ENCODE results near the gene ADARB2.

ADARB2 gene

DNA sequence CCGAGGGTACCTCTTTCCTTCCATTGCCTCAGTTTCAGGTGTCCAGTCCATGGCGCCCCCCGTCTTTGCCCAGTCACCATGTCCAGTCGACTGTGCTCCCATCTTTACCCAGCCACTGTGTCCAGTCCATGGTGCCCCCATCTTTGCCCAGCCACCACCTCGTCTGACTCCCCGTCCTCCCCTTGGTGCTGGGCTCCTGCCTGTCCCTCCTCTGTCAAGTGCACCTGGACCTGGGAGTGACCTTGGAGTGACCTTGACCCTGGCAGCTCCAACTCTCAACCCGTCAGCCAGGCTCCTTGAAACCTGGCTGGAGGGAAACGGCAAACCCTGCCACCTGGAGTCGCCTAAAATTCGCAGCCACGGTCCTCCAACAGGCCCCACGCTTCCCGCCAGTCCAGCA, 180.2 kb downstream of the ADARB2 start:
- Mint-ChIP-seq H3K27ac (no peak overlapping the region), H3K9me3 (no peaks in the 10 kb centered on the region), H3K27me3 (peaks cover 22% of the 10 kb centered on the region), H3K4me3 (no peak overlapping the region), H3K4me1 (no peaks in the 10 kb centered on the region), H3K36me3 (ENCODE audit: low read depth) (no peaks in the 10 kb centered on the region)
- ATAC-seq (no peak), DNase-seq (no peak)

DNA sequence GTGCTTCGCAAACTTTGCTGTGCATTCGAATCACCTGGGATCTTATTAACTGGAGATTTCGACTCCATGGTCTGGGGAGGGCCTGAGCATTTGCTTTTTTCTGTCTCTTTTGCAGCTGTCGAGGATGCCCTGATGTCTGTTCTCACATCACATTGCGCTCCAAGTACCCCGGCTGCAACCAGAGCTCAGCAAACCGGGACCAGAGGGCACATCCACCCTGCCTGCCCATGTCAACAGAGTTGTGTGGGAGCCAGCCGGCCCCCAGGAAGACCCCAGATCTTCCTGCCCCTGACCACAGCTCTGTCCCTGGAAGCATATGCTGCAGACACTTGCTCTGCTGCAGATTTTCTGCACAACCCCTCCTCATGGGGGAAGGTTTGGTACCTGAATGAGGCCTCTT, 180.8 kb downstream of the ADARB2 start:
- no peak overlapping the region for H3K4me3 Mint-ChIP-seq
- no peak for DNase-seq
- H3K9me3 Mint-ChIP-seq = no peaks in the 10 kb centered on the region
- ATAC-seq = no peak
- H3K36me3 Mint-ChIP-seq (ENCODE audit: low read depth) = no peaks in the 10 kb centered on the region
- no peak overlapping the region for H3K27ac Mint-ChIP-seq
- H3K4me1 Mint-ChIP-seq = no peaks in the 10 kb centered on the region
- peaks cover 19% of the 10 kb centered on the region for H3K27me3 Mint-ChIP-seq

GRCh38 chr10:1553951-1554350, 183.4 kb downstream of the ADARB2 start:
- DNase-seq = no peak
- H3K4me3 Mint-ChIP-seq = no peak overlapping the region
- no peaks in the 10 kb centered on the region for H3K4me1 Mint-ChIP-seq
- H3K36me3 Mint-ChIP-seq (ENCODE audit: low read depth) = no peaks in the 10 kb centered on the region
- ATAC-seq = no peak
- no peaks in the 10 kb centered on the region for H3K9me3 Mint-ChIP-seq
- H3K27ac Mint-ChIP-seq = no peak overlapping the region
- peaks cover 10% of the 10 kb centered on the region for H3K27me3 Mint-ChIP-seq

DNA sequence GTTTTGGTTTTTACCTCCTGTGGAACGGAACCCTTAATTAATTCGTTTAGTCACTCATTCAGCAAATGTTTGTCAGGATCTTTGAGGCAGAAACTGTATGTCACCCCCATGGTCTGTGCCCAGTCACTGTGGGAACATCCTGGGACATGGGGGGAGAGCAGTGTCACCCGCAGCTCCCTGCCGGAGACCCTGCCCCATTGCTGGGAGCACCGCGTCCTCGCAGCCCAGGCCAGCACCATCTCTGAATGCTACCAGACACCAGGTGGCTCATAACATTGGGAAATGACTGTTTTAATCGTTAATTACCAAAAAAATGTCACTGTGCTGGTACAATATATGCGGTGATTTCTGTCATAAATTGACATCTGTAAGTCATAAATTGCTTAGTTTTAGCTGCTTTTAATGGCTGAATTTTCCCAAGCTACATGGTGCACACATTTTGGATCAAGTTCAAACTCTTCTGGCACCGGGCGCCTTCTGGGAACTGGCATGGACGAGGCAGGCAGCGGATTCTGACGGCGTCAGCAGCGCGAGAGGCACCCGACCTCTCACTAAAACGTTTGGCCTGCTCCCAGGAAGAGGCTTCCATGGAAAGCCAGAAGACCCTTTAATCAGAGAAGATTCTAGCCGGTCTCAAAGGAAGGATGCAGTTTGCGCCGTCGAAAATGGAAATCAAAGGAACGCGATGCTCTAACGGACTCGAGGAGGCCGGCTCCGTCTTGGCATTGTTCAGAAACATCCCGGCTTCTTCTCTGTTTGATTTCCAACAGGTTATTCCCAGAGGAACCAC, 184.2 kb downstream of the ADARB2 start:
- ATAC-seq (no peak), DNase-seq (no peak)
- Mint-ChIP-seq H3K9me3 (peaks cover 4% of the 10 kb centered on the region), H3K4me3 (no peak overlapping the region), H3K36me3 (ENCODE audit: low read depth) (no peaks in the 10 kb centered on the region), H3K4me1 (peaks cover 3% of the 10 kb centered on the region), H3K27me3 (peaks cover 10% of the 10 kb centered on the region), H3K27ac (no peak overlapping the region)

GRCh38 chr10:1552406-1552805, 184.9 kb downstream of the ADARB2 start:
- no peaks in the 10 kb centered on the region for H3K36me3 Mint-ChIP-seq (ENCODE audit: low read depth)
- peaks cover 3% of the 10 kb centered on the region for H3K4me1 Mint-ChIP-seq
- no peak overlapping the region for H3K4me3 Mint-ChIP-seq
- ATAC-seq = no peak
- H3K27me3 Mint-ChIP-seq = peaks cover 10% of the 10 kb centered on the region
- no peak for DNase-seq
- H3K27ac Mint-ChIP-seq = no peak overlapping the region
- H3K9me3 Mint-ChIP-seq = peaks cover 4% of the 10 kb centered on the region

DNA sequence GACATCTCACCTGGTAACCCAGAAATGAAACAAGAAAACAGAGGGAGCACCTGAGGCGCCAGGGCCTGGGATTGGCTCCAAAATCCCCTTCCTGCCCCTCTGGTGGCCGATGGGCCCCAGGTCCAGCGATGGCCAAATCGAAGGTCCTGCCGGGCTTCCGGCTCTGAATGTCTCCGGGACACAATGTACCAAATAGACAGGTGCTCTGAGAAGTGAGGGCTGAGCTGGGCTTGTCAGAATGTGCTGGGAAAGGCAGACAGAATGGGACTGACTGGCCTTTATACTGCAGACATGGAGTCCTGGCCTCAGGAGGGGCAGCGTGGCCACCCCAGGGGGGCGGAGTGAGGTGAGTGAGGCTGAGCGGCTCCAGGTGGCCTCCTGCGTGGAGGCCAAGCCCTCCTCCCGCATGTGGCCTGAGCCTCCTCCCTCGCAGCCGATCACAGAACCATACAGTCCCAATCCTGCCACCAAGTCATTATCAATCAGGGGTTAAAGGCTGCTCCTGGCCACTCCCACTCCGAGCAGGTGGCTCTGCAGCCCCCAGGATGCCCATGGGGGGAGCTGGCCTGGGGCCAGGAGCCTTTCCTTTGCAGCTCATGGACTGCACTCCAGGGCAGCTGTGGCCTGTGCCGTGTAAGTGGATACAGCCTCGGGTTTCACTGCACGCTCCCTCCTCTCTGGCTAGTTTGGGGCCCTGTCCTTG, 185.5 kb downstream of the ADARB2 start:
- H3K27me3 Mint-ChIP-seq = peaks cover 6% of the 10 kb centered on the region
- peaks cover 3% of the 10 kb centered on the region for H3K4me1 Mint-ChIP-seq
- peaks cover 4% of the 10 kb centered on the region for H3K9me3 Mint-ChIP-seq
- no peak overlapping the region for H3K4me3 Mint-ChIP-seq
- DNase-seq (no peak), ATAC-seq (no peak)
- no peak overlapping the region for H3K27ac Mint-ChIP-seq
- no peaks in the 10 kb centered on the region for H3K36me3 Mint-ChIP-seq (ENCODE audit: low read depth)

- Mint-ChIP-seq H3K27ac (no peak overlapping the region), H3K4me3 (no peak overlapping the region), H3K9me3 (peaks cover 4% of the 10 kb centered on the region)
Observed at GRCh38 chr10:1550616-1551015, 186.7 kb downstream of the ADARB2 start.

DNA sequence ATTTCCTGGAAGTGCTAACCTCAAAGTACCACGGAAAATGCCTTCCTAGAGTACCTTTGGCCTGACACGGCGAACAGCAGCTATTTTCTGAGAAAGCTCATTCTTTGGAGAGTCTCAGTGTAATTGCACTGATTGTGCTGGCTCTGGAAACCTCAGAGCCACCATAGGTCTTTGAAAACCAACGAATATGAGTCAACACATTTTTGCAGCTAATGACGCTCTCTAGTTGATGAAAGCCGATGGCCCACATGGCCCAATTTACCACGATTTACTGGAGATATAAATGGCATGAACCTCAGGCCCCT, 187.1 kb downstream of the ADARB2 start:
- no peak overlapping the region for H3K27ac Mint-ChIP-seq
- ATAC-seq (no peak), DNase-seq (no peak)
- peaks cover 6% of the 10 kb centered on the region for H3K27me3 Mint-ChIP-seq
- H3K4me1 Mint-ChIP-seq = peaks cover 3% of the 10 kb centered on the region
- H3K36me3 Mint-ChIP-seq (ENCODE audit: low read depth) = no peaks in the 10 kb centered on the region
- H3K4me3 Mint-ChIP-seq = no peak overlapping the region
- H3K9me3 Mint-ChIP-seq = peaks cover 4% of the 10 kb centered on the region

More at GRCh38 chr10:1550616-1551015, 186.7 kb downstream of the ADARB2 start:
- peaks cover 3% of the 10 kb centered on the region for H3K4me1 Mint-ChIP-seq
- DNase-seq = no peak
- no peak for ATAC-seq
- H3K36me3 Mint-ChIP-seq (ENCODE audit: low read depth) = no peaks in the 10 kb centered on the region
- peaks cover 6% of the 10 kb centered on the region for H3K27me3 Mint-ChIP-seq

DNA sequence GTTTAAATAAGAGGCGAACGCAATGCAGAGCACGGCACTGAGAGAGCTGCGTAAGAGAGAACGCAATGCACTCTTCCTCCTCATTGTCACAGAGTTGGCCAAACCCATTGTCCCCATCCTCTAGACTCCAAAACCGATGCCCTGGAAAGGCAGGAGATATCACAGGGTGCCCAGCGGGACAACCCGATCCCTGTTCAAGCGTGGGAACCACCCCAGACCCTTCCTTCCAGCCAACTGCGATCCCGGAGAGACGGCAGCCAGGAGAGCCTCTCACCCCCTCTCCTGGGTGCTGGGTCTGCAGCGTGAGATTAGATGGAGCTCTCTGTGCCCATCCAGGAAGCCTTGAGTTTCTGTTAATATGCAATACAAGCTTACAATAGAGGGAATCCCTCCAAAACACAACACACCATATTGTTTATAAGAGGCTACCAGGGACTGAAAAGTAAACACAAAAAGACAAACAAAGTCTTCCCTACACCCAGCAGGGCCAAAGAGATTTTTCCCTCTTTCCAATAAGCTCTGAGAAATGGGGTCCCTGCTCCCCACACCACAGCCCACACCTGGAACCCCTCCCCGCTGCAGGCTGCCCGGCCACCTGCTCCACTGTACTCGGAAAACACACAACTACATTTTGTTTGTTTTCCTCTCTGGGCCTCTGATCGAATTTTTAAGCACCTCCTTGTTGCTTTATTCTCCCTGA, 187.6 kb downstream of the ADARB2 start:
- Mint-ChIP-seq H3K9me3 (peaks cover 4% of the 10 kb centered on the region), H3K27me3 (peaks cover 6% of the 10 kb centered on the region), H3K4me3 (no peak overlapping the region), H3K4me1 (peaks cover 3% of the 10 kb centered on the region), H3K27ac (no peak overlapping the region), H3K36me3 (ENCODE audit: low read depth) (no peaks in the 10 kb centered on the region)
- DNase-seq (no peak), ATAC-seq (no peak)

DNA sequence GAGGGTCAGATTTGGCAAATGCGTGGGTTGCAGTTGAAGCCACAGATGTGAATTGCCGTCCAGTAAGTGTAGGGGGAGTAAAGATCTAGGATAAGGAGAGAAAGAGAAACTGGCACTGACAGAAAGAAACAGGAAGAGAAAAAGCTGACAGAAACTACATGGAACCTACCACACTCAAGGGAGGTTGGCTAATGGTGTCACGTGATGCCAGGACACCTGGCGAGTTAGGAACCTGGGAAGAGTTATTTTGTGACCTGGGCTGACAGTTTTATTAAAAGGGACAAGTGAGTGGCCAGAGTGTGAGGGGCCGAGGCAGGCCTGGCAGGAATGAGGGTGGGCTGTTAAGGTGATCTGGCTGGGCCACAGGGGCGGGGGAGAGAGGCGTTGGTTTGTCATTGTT, 188.7 kb downstream of the ADARB2 start:
- no peak for DNase-seq
- Mint-ChIP-seq H3K27me3 (peaks cover 6% of the 10 kb centered on the region), H3K4me1 (peaks cover 3% of the 10 kb centered on the region), H3K36me3 (ENCODE audit: low read depth) (no peaks in the 10 kb centered on the region), H3K27ac (no peak overlapping the region), H3K4me3 (no peak overlapping the region), H3K9me3 (peaks cover 4% of the 10 kb centered on the region)
- ATAC-seq = no peak

DNA sequence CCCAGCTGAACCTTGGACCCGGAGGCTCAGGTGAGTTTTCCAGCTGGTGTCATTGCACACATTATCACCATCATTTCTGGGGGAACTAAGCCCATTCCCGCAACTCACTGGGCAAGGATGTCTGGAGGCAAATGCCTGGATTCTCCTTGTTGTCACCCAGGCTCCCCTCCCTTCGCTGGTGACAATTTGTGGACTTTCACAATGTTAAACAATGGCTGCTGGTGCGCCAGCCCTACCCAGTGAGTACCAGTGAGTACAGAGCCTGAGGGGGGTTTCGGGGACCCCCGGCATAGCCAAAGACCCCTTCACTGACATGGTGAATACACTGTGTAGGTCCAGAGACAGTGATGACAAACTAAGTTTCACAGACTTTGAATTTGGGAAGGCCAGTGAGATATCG, 189.2 kb downstream of the ADARB2 start:
- Mint-ChIP-seq H3K9me3 (peaks cover 4% of the 10 kb centered on the region), H3K4me1 (peaks cover 3% of the 10 kb centered on the region), H3K27ac (no peak overlapping the region), H3K4me3 (no peak overlapping the region), H3K27me3 (peaks cover 6% of the 10 kb centered on the region), H3K36me3 (ENCODE audit: low read depth) (no peaks in the 10 kb centered on the region)
- no peak for ATAC-seq
- DNase-seq = no peak

DNA sequence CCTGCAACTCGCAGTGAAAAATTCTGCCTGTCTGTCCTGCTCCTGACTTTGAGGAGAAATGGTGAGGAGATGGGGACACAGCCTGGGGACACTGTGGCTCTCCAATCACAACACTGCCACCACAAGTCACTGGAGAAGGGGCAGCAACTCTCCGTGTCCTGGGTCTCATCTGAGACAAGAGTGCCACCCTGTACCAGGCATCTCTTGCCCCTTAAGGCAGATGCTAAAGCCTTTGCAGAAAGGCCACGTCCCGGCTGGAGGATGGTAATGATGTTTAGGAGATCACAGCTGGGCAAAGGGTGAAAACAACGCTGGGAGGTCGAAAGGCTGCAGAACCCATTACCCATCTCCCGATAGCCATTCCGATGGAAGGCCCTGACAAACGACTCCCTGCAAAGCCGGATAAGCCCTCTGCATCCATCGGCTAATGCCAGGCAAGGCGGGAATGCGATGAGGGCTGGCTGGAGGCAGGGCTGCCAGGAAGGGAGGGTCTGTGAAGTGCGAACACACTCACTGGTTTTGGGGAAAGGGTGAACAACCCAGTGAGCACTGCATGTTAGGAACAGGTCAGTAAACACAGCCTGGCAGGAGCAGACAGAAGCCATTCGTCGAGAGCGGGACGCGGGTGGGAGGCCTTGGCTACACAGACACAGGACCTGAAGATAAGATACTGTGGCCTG, 190.8 kb downstream of the ADARB2 start:
- H3K27ac Mint-ChIP-seq = no peak overlapping the region
- ATAC-seq (no peak), DNase-seq (no peak)
- H3K36me3 Mint-ChIP-seq (ENCODE audit: low read depth) = no peaks in the 10 kb centered on the region
- H3K9me3 Mint-ChIP-seq = peaks cover 4% of the 10 kb centered on the region
- no peak overlapping the region for H3K4me3 Mint-ChIP-seq
- peaks cover 4% of the 10 kb centered on the region for H3K27me3 Mint-ChIP-seq
- H3K4me1 Mint-ChIP-seq = peaks cover 3% of the 10 kb centered on the region

DNA sequence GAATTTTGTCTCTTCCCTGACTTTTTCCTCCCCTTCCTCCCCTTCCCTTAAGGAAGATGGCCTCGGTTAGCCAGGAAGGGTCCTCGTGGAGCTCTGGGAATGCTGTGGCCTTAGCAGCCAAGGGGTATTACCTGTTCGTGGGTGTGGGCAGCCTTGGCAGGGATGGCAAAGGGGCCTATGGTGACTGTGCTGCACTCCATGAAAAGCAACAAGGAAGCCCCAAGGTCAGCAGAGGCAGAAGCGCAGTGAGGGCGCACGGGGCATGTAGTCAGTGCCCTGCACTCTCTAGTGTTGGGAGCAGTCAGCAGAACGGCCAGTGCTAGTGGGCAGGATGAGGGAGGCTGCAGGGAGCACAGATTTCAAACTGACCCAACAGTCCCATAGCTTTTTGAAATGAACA, 191.8 kb downstream of the ADARB2 start:
- ATAC-seq (no peak), DNase-seq (no peak)

GRCh38 chr10:1544929-1545328, 192.4 kb downstream of the ADARB2 start:
- Mint-ChIP-seq H3K4me3 (no peak overlapping the region), H3K4me1 (peaks cover 3% of the 10 kb centered on the region), H3K9me3 (peaks cover 4% of the 10 kb centered on the region), H3K27ac (no peak overlapping the region), H3K27me3 (peaks cover 4% of the 10 kb centered on the region), H3K36me3 (ENCODE audit: low read depth) (no peaks in the 10 kb centered on the region)
- DNase-seq = no peak
- no peak for ATAC-seq

More for the DNA sequence above, 191.8 kb downstream of the ADARB2 start:
- H3K36me3 Mint-ChIP-seq (ENCODE audit: low read depth) = no peaks in the 10 kb centered on the region
- peaks cover 4% of the 10 kb centered on the region for H3K9me3 Mint-ChIP-seq
- peaks cover 3% of the 10 kb centered on the region for H3K4me1 Mint-ChIP-seq
- no peak overlapping the region for H3K4me3 Mint-ChIP-seq
- H3K27ac Mint-ChIP-seq = no peak overlapping the region
- H3K27me3 Mint-ChIP-seq = peaks cover 4% of the 10 kb centered on the region

All from activated naive CD8-positive, alpha-beta T cell treated with anti-CD3 and anti-CD28 coated beads, Interleukin-2, amount 50 U/mL, for 24 hours (primary cell).